Endothelial cell of umbilical vein (primary cell): ENCODE results near the gene DCUN1D5. TPM values are rescaled to one million over a fixed set of nuclear protein-coding genes. Genes with fewer than 3 reads are reported as not detected.

Experiments used
- BruUV-seq: library from RNA; stranded (reverse); fragments of 400-500 nt; replicated peaks from 2 replicates; lab custom pipeline; 2021; lab: Mats Ljungman, UMichigan
- CTCF ChIA-PET: fragments of 300-600, 350-600 bp; sonication (Branson Sonifier 250); formaldehyde crosslinking; loops from one replicate; lab custom pipeline; 2021; ENCODE audit warnings: antibody characterized with exemption, inconsistent platforms; lab: Charles Lee
- POLR2A ChIA-PET: fragments of 300-600, 350-600 bp; sonication (Branson Sonifier 250); formaldehyde crosslinking; loops from one replicate; lab custom pipeline; 2021; ENCODE audit warnings: antibody characterized with exemption, inconsistent platforms; lab: Charles Lee
- DNase-seq: peaks from one replicate; pipeline ENCODE4 v3.0.0-alpha.2; 2011; ENCODE audit warnings: low read depth, low spot score
- FAIRE-seq: peaks from 2 replicates; lab custom pipeline; 2011; peaks lifted over from hg19 to GRCh38; lab: Jason Lieb, UNC
- H2AFZ ChIP-seq: 2 replicates; pipeline ENCODE4 v1.6.0; 2012; ENCODE audit warnings: low read depth, low read length, control low read depth, inconsistent platforms
- H3K27ac ChIP-seq: 2 replicates; pipeline ENCODE4 v1.5.1; 2011; ENCODE audit warnings: low read depth, mild to moderate bottlenecking, control low read depth, low read length, moderate library complexity; ENCODE audit not compliant: insufficient read depth
- H3K27me3 ChIP-seq, 2 experiments: 2 replicates each; pipeline versions ENCODE4 v1.6.0 to v1.6.1; 2011; ENCODE audit warnings: low read length in 2 of 2, mixed read lengths in 1 of 2; ENCODE audit not compliant: control insufficient read depth in 2 of 2, insufficient read depth in 2 of 2
- H3K36me3 ChIP-seq, 2 experiments: 2 replicates in 1 of 2; 3 replicates in 1 of 2; pipeline ENCODE4 v1.5.1; 2011; ENCODE audit warnings: low read length in 2 of 2, mild to moderate bottlenecking in 1 of 2, moderate library complexity in 1 of 2; ENCODE audit not compliant: control insufficient read depth in 2 of 2, insufficient read depth in 2 of 2; ENCODE audit errors: extremely low read depth in 1 of 2
- H3K4me1 ChIP-seq: 3 replicates; pipeline ENCODE4 v1.5.1; 2011; ENCODE audit warnings: mild to moderate bottlenecking, low read length; ENCODE audit not compliant: control insufficient read depth, insufficient read depth; ENCODE audit errors: extremely low read depth
- H3K4me2 ChIP-seq: 2 replicates; pipeline ENCODE4 v1.6.1; 2011; ENCODE audit warnings: low read length, control low read depth, mixed read lengths; ENCODE audit not compliant: insufficient read depth
- H3K4me3 ChIP-seq, 3 experiments: fragments of 200-600 bp in 1 of 3; sonication (generic), shearing (Covaris generic) in 1 of 3; replicated peaks in 1 of 3; 2 replicates each; pipeline ENCODE4 v1.5.1; 2011 to 2016; ENCODE audit warnings: control low read depth in 3 of 3, low read length in 3 of 3, mild to moderate bottlenecking in 2 of 3, inconsistent platforms in 1 of 3, low read depth in 1 of 3, moderate library complexity in 1 of 3; ENCODE audit not compliant: insufficient read depth in 1 of 3
- H3K79me2 ChIP-seq: 2 replicates; pipeline ENCODE4 v1.6.0; 2012; ENCODE audit warnings: low read length, inconsistent platforms; ENCODE audit not compliant: control insufficient read depth, insufficient read depth
- H3K9ac ChIP-seq: replicated peaks from 2 replicates; pipeline ENCODE3; 2011; ENCODE audit warnings: low read length, control low read depth; ENCODE audit not compliant: insufficient read depth; ENCODE audit errors: extremely low read depth
- H3K9me1 ChIP-seq: replicated peaks from 3 replicates; pipeline ENCODE4 v1.6.0; 2011; ENCODE audit warnings: mild to moderate bottlenecking, low read length; ENCODE audit not compliant: control insufficient read depth, insufficient read depth; ENCODE audit errors: extremely low read depth
- H3K9me3 ChIP-seq: replicated peaks from 2 replicates; pipeline ENCODE4 v1.5.1; 2012; ENCODE audit warnings: low read length, inconsistent platforms; ENCODE audit not compliant: control insufficient read depth, insufficient read depth
- H4K20me1 ChIP-seq: replicated peaks from 2 replicates; pipeline ENCODE3; 2011; ENCODE audit warnings: mild to moderate bottlenecking, low read length; ENCODE audit not compliant: control insufficient read depth, insufficient read depth; ENCODE audit errors: extremely low read depth
- CTCF ChIP-seq, 2 donors: IDR thresholded peaks; 1 replicate in 1 of 2; 2 replicates in 1 of 2; pipeline ENCODE4 v1.5.1; 2011; ENCODE audit warnings: low read length in 2 of 2, mild to moderate bottlenecking in 2 of 2, moderate library complexity in 2 of 2, control low read depth in 1 of 2, inconsistent platforms in 1 of 2, low read depth in 1 of 2; ENCODE audit not compliant: insufficient read depth in 1 of 2; ENCODE audit errors: extremely low read depth in 1 of 2
- EZH2 ChIP-seq: IDR thresholded peaks from 2 replicates; pipeline ENCODE4 v1.6.1; 2012; ENCODE audit warnings: borderline replicate concordance, low read depth, mild to moderate bottlenecking, moderate library complexity, low read length, inconsistent platforms; ENCODE audit not compliant: severe bottlenecking
- FOS ChIP-seq: IDR thresholded peaks from 2 replicates; pipeline ENCODE4 v1.6.1; 2011; ENCODE audit warnings: mild to moderate bottlenecking, low read length, moderate library complexity, borderline replicate concordance; ENCODE audit not compliant: insufficient read depth
- GATA2 ChIP-seq: IDR thresholded peaks from 2 replicates; pipeline ENCODE4 v1.7.0; 2011; ENCODE audit warnings: low read depth, mild to moderate bottlenecking, moderate library complexity, mixed read lengths, low read length; ENCODE audit not compliant: insufficient read length, insufficient read depth
- JUN ChIP-seq: IDR thresholded peaks from 2 replicates; pipeline ENCODE4 v1.6.1; 2011; ENCODE audit warnings: borderline replicate concordance, low read depth; ENCODE audit not compliant: insufficient read length, insufficient read depth
- MYC ChIP-seq: IDR thresholded peaks from one replicate; pipeline ENCODE4 v1.6.1; 2011; ENCODE audit warnings: mild to moderate bottlenecking, low read depth, low read length
- POLR2A ChIP-seq: IDR thresholded peaks from 2 replicates; pipeline ENCODE4 v1.6.1; 2012; ENCODE audit warnings: low read depth, mild to moderate bottlenecking, control low read depth, low read length
- POLR2AphosphoS5 ChIP-seq: IDR thresholded peaks from 2 replicates; pipeline ENCODE4 v1.6.1; 2012; ENCODE audit warnings: low read depth, mild to moderate bottlenecking, control low read depth, low read length, moderate library complexity; ENCODE audit not compliant: insufficient read depth
- dilution Hi-C: fragments of 300-500 bp; cut with MboI; formaldehyde crosslinking; loops from one replicate; pipeline ENCODE4 v1.15.0; 2019; ENCODE audit warnings: low sequenced_read_pairs; ENCODE audit not compliant: extremely low pct_ligation_motif_present
- intact Hi-C: fragments of 100-400 bp; cut with micrococcal nuclease; formaldehyde crosslinking; loops from one replicate; pipeline ENCODE4 v1.10.0; 2022
- polyA plus RNA-seq, 4 experiments: library from polyadenylated mRNA; depleted of rRNA in 3 of 4; stranded (reverse) in 3 of 4; unstranded in 1 of 4; fragments of >200 nt; gene quantifications; 2 replicates each; pipeline versions ENCODE4 v1.2.1 to v1.2.3, GENCODE V29; 2011 to 2012; ENCODE audit warnings: missing spikeins in 1 of 4
- total RNA-seq: library from RNA; stranded (reverse); gene quantifications from 2 replicates; pipeline ENCODE4 v1.2.3, GENCODE V29; 2021
- TF ChIP-seq, protein P1 (sequence below): IDR thresholded peaks from 2 replicates; pipeline ENCODE4 v1.6.1; 2011; ENCODE audit not compliant: insufficient read depth, insufficient read length

DCUN1D5 gene
- total and polyA plus RNA-seq, 2 donors (not counting 3 experiments of a cell fraction or from before 2014, with no cell fraction given) = 32.9 to 49.8 TPM

- TF ChIP-seq FOS = no peak
- TF ChIP-seq GATA2 = no peak
- no peak for TF ChIP-seq POLR2A
- TF ChIP-seq, protein P1, sequence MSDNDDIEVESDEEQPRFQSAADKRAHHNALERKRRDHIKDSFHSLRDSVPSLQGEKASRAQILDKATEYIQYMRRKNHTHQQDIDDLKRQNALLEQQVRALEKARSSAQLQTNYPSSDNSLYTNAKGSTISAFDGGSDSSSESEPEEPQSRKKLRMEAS = no peak
- no peak for TF ChIP-seq MYC
- no peak for TF ChIP-seq POLR2AphosphoS5
- no peak for TF ChIP-seq JUN
- TF ChIP-seq CTCF (IDR thresholded peaks at IDR 0.05; ENCODE audit: extremely low read depth in 1 of 2, insufficient read depth in 1 of 2, low read depth in 1 of 2, low read length in 2 of 2) = no peak
- TF ChIP-seq EZH2 = no peak
- FAIRE-seq (no peak), DNase-seq (no peak)
- Histone ChIP-seq H3K4me1 (no peaks in the 10 kb centered on the region), H2AFZ (no peak overlapping the region), H3K79me2 (no peaks in the 10 kb centered on the region), H3K9ac (no peak overlapping the region), H3K4me3 (no peak overlapping the region), H3K9me1 (no peaks in the 10 kb centered on the region), H3K27ac (no peak overlapping the region), H3K36me3 (no peaks in the 10 kb centered on the region), H3K4me2 (no peak overlapping the region), H3K9me3 (no peaks in the 10 kb centered on the region), H4K20me1 (no peaks in the 10 kb centered on the region), H3K27me3 (no peaks in the 10 kb centered on the region)
- POLR2A ChIA-PET = no interaction called here
- dilution Hi-C loops = no loop called here
- intact Hi-C loops = no loop called here
- no TSS peak for BruUV-seq
- CTCF ChIA-PET = interaction anchor here (1.3 to 3.7 kb wide), 3 partner anchors 17 to 137 kb away, joined by 3 to 30 read pairs (median 10); no protein-coding TSS in a partner anchor
These were observed 40.0 kb downstream of the DCUN1D5 start for GRCh38 chr11:103051981-103052380.
